Fibroblast of lung (primary cell): Measurements from ENCODE around the gene TRIM46. TPM values are rescaled to one million over a fixed set of nuclear protein-coding genes. Genes with fewer than 3 reads are reported as not detected.

Experiments used
- DNase-seq, 2 donors: peaks; one replicate each; pipeline versions ENCODE4 v3.0.0 to v3.0.0-alpha.2; 2010; ENCODE audit warnings: low read depth in 2 of 2
- H2AFZ ChIP-seq: 2 replicates; pipeline ENCODE4 v1.5.1; 2012; ENCODE audit warnings: low read length, control low read depth, inconsistent platforms
- H3K27ac ChIP-seq: 2 replicates; pipeline ENCODE4 v1.5.1; 2011; ENCODE audit warnings: low read length, control low read depth; ENCODE audit not compliant: insufficient read depth
- H3K27me3 ChIP-seq: 2 replicates; pipeline ENCODE4 v1.5.1; 2011; ENCODE audit warnings: mild to moderate bottlenecking, low read length; ENCODE audit not compliant: control insufficient read depth, insufficient read depth
- H3K36me3 ChIP-seq: 2 replicates; pipeline ENCODE4 v1.5.1; 2011; ENCODE audit warnings: low read length; ENCODE audit not compliant: control insufficient read depth, insufficient read depth
- H3K4me1 ChIP-seq: 2 replicates; pipeline ENCODE4 v1.5.1; 2011; ENCODE audit warnings: low read length; ENCODE audit not compliant: control insufficient read depth, insufficient read depth; ENCODE audit errors: extremely low read depth
- H3K4me2 ChIP-seq: 2 replicates; pipeline ENCODE4 v1.5.1; 2011; ENCODE audit warnings: low read length, control low read depth; ENCODE audit not compliant: insufficient read depth; ENCODE audit errors: extremely low read depth
- H3K4me3 ChIP-seq, 4 experiments: fragments of 200-600 bp in 1 of 4; sonication (generic) in 1 of 4; replicated peaks in 1 of 4; 2 replicates each; pipeline ENCODE4 v1.5.1; 2011 to 2016; ENCODE audit warnings: low read length in 4 of 4, low read depth in 3 of 4, mild to moderate bottlenecking in 3 of 4, control low read depth in 2 of 4, inconsistent platforms in 1 of 4, mixed read lengths in 1 of 4; ENCODE audit not compliant: insufficient read depth in 1 of 4; ENCODE audit errors: control extremely low read depth in 1 of 4
- H3K79me2 ChIP-seq: 2 replicates; pipeline ENCODE4 v1.5.1; 2012; ENCODE audit warnings: mild to moderate bottlenecking, low read length, inconsistent platforms; ENCODE audit not compliant: control insufficient read depth, insufficient read depth
- H3K9ac ChIP-seq: 2 replicates; pipeline ENCODE4 v1.5.1; 2011; ENCODE audit warnings: mild to moderate bottlenecking, low read length, control low read depth; ENCODE audit not compliant: insufficient read depth
- H3K9me3 ChIP-seq: 2 replicates; pipeline ENCODE4 v1.5.1; 2012; ENCODE audit warnings: low read depth, low read length; ENCODE audit not compliant: control insufficient read depth, insufficient read depth
- H4K20me1 ChIP-seq: 2 replicates; pipeline ENCODE4 v1.5.1; 2011; ENCODE audit warnings: low read length; ENCODE audit not compliant: control insufficient read depth, insufficient read depth; ENCODE audit errors: extremely low read depth
- CTCF ChIP-seq, 2 donors: IDR thresholded peaks in 1 of 2; conservative IDR thresholded peaks in 1 of 2; 1 replicate in 1 of 2; 2 replicates in 1 of 2; pipeline ENCODE4 v1.5.1; 2011 to 2012; ENCODE audit warnings: low read length in 2 of 2, control low read depth in 1 of 2, inconsistent platforms in 1 of 2, low read depth in 1 of 2, mild to moderate bottlenecking in 1 of 2
- EZH2 ChIP-seq: IDR thresholded peaks from 2 replicates; pipeline ENCODE4 v1.5.1; 2012; ENCODE audit warnings: low read length, control low read depth, mild to moderate bottlenecking; ENCODE audit errors: missing control alignments
- polyA plus RNA-seq, 2 donors: library from polyadenylated mRNA; depleted of rRNA in 1 of 2; stranded (reverse) in 1 of 2; unstranded in 1 of 2; fragments of >200 nt; gene quantifications; 2 replicates each; pipeline ENCODE4 v1.2.1, GENCODE V29; 2011 to 2012; ENCODE audit warnings: missing spikeins in 1 of 2
- total RNA-seq: library from RNA; depleted of rRNA; stranded (reverse); fragments of >200 nt; gene quantifications from 2 replicates; pipeline ENCODE4 v1.2.1, GENCODE V29; 2014

Gene TRIM46
- total and polyA plus RNA-seq, 2 donors (not counting 1 experiment from before 2014, with no cell fraction given), result 1.9 to 4.0 TPM

- Histone ChIP-seq H3K9me3 (no peaks in the 10 kb centered on the region), H3K36me3 (no peaks in the 10 kb centered on the region), H2AFZ (no peak overlapping the region), H3K27me3 (peaks cover 4% of the 10 kb centered on the region), H3K4me3 (peak overlapping the region in 1 of 4 experiments; percentile 82), H3K4me1 (peaks cover 18% of the 10 kb centered on the region), H4K20me1 (no peaks in the 10 kb centered on the region), H3K4me2 (peak overlapping the region; percentile 92), H3K27ac (no peak overlapping the region), H3K9ac (no peak overlapping the region), H3K79me2 (peaks cover 16% of the 10 kb centered on the region)
- no peak for DNase-seq
- no peak for TF ChIP-seq EZH2
- no peak for TF ChIP-seq CTCF (conservative IDR thresholded peaks at IDR 0.05 in 1 of 2, IDR thresholded peaks at IDR 0.05 in 1 of 2; ENCODE audit: low read depth in 1 of 2, low read length in 2 of 2)
Measured at GRCh38 chr1:155134322-155134721, 39.3 kb upstream of the TRIM46 start.

- Histone ChIP-seq H3K4me1 (peaks cover 18% of the 10 kb centered on the region), H3K9me3 (no peaks in the 10 kb centered on the region), H2AFZ (peak overlapping the region; percentile 3), H3K4me3 (peak overlapping the region; percentile 68 to 82 (median 81)), H3K9ac (peak overlapping the region; percentile 91), H3K36me3 (no peaks in the 10 kb centered on the region), H3K27ac (peak overlapping the region; percentile 98), H3K79me2 (peaks cover 21% of the 10 kb centered on the region), H4K20me1 (no peaks in the 10 kb centered on the region), H3K27me3 (no peaks in the 10 kb centered on the region), H3K4me2 (peak overlapping the region; percentile 92)
- no peak for TF ChIP-seq CTCF (conservative IDR thresholded peaks at IDR 0.05 in 1 of 2, IDR thresholded peaks at IDR 0.05 in 1 of 2; ENCODE audit: low read depth in 1 of 2, low read length in 2 of 2)
- no peak for TF ChIP-seq EZH2
- peak; percentile 92 to 99 for DNase-seq
Measured at GRCh38 chr1:155134880-155135414, 38.7 kb upstream of the TRIM46 start.

GRCh38 chr1:155135415-155136028 lies 38.1 kb upstream of the TRIM46 start, which contains the start of gene SLC50A1:
Gene SLC50A1 (plus strand): TSS chr1:155135852. CDS start chr1:155135912, 60 bp downstream.
- Histone ChIP-seq H3K4me2 (peak within 1 kb of the TSS; percentile 92), H3K9me3 (no peaks in the 10 kb centered on the region), H3K4me1 (peaks cover 18% of the 10 kb centered on the region), H3K27me3 (no peaks in the 10 kb centered on the region), H4K20me1 (no peaks in the 10 kb centered on the region), H3K9ac (peak within 1 kb of the TSS; percentile 91), H3K4me3 (peak within 1 kb of the TSS; percentile 68 to 82 (median 81)), H3K79me2 (peaks cover 22% of the 10 kb centered on the region), H3K36me3 (no peaks in the 10 kb centered on the region), H2AFZ (peak within 1 kb of the TSS; percentile 82), H3K27ac (peak within 1 kb of the TSS; percentile 98)
- DNase-seq, result peak; percentile 90 to 95
- TF ChIP-seq CTCF (conservative IDR thresholded peaks at IDR 0.05 in 1 of 2, IDR thresholded peaks at IDR 0.05 in 1 of 2; ENCODE audit: low read depth in 1 of 2, low read length in 2 of 2), result no peak
- TF ChIP-seq EZH2, result no peak
